Peyer's patch (tissue), 4 donors: ENCODE measurements around the gene ZNF462.

ENCODE experiments used
- POLR2A ChIP-seq, 2 donors: fragments of 450-650 bp; IDR thresholded peaks; one replicate each; pipeline ENCODE4 v1.5.1; 2017; ENCODE audit warnings: antibody characterized with exemption in 2 of 2, mild to moderate bottlenecking in 2 of 2, moderate library complexity in 2 of 2
- TF ChIP-seq, protein P1 (sequence below), 6 experiments: fragments of 450-650 bp in 4 of 6; fragments of 200-600 bp in 2 of 6; sonication (generic) in 1 of 6; IDR thresholded peaks; one replicate each; pipeline ENCODE4 v1.5.1; 2017 to 2019; ENCODE audit warnings: antibody characterized with exemption in 6 of 6, mild to moderate bottlenecking in 3 of 6, moderate library complexity in 1 of 6

DNA sequence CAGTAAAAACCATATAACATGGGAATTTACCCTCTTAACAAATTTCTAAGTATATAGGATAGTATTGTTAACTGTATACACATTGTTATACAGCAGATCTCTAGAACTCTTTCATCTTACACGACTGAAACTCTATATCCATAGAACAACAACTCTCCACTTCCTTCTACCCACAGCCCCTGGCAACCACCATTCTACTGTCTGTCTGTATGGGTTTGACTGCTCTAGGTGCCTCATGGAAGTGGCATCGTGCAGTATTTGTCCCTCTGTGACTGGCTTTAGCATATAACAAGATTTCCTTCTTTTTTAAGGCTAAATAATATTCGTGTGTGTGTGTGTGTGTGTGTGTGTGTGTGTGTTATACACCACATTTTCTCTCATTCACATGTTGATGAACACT, 100.7 kb downstream of the ZNF462 start:
- TF ChIP-seq, protein P1, sequence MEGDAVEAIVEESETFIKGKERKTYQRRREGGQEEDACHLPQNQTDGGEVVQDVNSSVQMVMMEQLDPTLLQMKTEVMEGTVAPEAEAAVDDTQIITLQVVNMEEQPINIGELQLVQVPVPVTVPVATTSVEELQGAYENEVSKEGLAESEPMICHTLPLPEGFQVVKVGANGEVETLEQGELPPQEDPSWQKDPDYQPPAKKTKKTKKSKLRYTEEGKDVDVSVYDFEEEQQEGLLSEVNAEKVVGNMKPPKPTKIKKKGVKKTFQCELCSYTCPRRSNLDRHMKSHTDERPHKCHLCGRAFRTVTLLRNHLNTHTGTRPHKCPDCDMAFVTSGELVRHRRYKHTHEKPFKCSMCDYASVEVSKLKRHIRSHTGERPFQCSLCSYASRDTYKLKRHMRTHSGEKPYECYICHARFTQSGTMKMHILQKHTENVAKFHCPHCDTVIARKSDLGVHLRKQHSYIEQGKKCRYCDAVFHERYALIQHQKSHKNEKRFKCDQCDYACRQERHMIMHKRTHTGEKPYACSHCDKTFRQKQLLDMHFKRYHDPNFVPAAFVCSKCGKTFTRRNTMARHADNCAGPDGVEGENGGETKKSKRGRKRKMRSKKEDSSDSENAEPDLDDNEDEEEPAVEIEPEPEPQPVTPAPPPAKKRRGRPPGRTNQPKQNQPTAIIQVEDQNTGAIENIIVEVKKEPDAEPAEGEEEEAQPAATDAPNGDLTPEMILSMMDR (IDR thresholded peaks at IDR 0.05): no peak
- TF ChIP-seq POLR2A (IDR thresholded peaks at IDR 0.05): no peak
